K562 (cell line): ENCODE data around the gene TGFBR2. TPM values are rescaled to one million over a fixed set of nuclear protein-coding genes. Genes with fewer than 3 reads are reported as not detected.

Source experiments
- ATAC-seq: fragments of 200-7000 bp; cut with Tn5 transposase; 3 replicates; pipeline ENCODE4 v1.9.1; 2020; ENCODE audit warnings: moderate library complexity
- BruUV-seq: library from RNA; stranded (reverse); fragments of 400-500 nt; replicated peaks from 2 replicates; lab custom pipeline; 2021; lab: Mats Ljungman, UMichigan
- CTCF ChIA-PET: fragments of 300-600 bp; formaldehyde crosslinking; extraction: SDS; loops from one replicate; lab custom pipeline; 2021; ENCODE audit warnings: low intra/inter-chr PET ratio; lab: Yijun Ruan, JAX
- POLR2A ChIA-PET: fragments of 300-600, 350-650 bp; sonication (Branson Sonifier 250); formaldehyde crosslinking; extraction: SDS; loops from one replicate; lab custom pipeline; 2021; ENCODE audit warnings: antibody characterized with exemption, inconsistent platforms; lab: Yijun Ruan, JAX
- DNase-seq, 4 experiments: peaks; one replicate each; pipeline versions ENCODE4 v3.0.0 to v3.0.0-alpha.2; 2011 to 2018; ENCODE audit warnings: low spot score in 3 of 4, mixed read lengths in 3 of 4; ENCODE audit errors: extremely low read depth in 1 of 4
- FAIRE-seq: peaks from 2 replicates; lab custom pipeline; 2011; peaks lifted over from hg19 to GRCh38; lab: Jason Lieb, UNC
- H2AFZ ChIP-seq: 2 replicates; pipeline ENCODE4 v1.6.0; 2011; ENCODE audit warnings: low read depth, low read length, control low read depth, inconsistent platforms
- H3K27ac ChIP-seq: fragments of 200-600 bp; 3 replicates; pipeline ENCODE4 v1.8.0; 2011; ENCODE audit warnings: low read depth, mild to moderate bottlenecking, control low read depth, inconsistent platforms, low read length, moderate library complexity, mixed read lengths; ENCODE audit errors: extremely low read depth
- H3K27me3 ChIP-seq, 2 experiments: fragments of 300-600 bp in 1 of 2; 2 replicates in 1 of 2; 3 replicates in 1 of 2; pipeline versions ENCODE4 v1.6.0 to v1.8.0; 2011; ENCODE audit warnings: inconsistent platforms in 2 of 2, low read length in 2 of 2, mild to moderate bottlenecking in 1 of 2, mixed read lengths in 1 of 2, moderate library complexity in 1 of 2; ENCODE audit not compliant: control insufficient read depth in 2 of 2, insufficient read depth in 2 of 2
- H3K36me3 ChIP-seq: fragments of 300-600 bp; 3 replicates; pipeline ENCODE4 v1.8.0; 2011; ENCODE audit warnings: mild to moderate bottlenecking, low read length, inconsistent platforms; ENCODE audit not compliant: control insufficient read depth, insufficient read depth
- H3K4me1 ChIP-seq, 2 experiments: fragments of 200-600 bp in 1 of 2; replicated peaks in 1 of 2; 2 replicates in 1 of 2; 3 replicates in 1 of 2; pipeline versions ENCODE4 v1.5.1 to v1.8.0; 2011; ENCODE audit warnings: inconsistent platforms in 2 of 2, low read length in 2 of 2, mild to moderate bottlenecking in 1 of 2, mixed read lengths in 1 of 2, moderate library complexity in 1 of 2; ENCODE audit not compliant: control insufficient read depth in 2 of 2, insufficient read depth in 2 of 2
- H3K4me2 ChIP-seq: 2 replicates; pipeline ENCODE4 v1.6.1; 2011; ENCODE audit warnings: low read length, control low read depth, inconsistent platforms, mixed read lengths; ENCODE audit not compliant: insufficient read depth
- H3K4me3 ChIP-seq: fragments of 200-600 bp; sonication (generic), shearing (Covaris generic); 2 replicates; pipeline ENCODE4 v1.5.1; 2016; ENCODE audit warnings: control low read depth, inconsistent platforms
- H3K79me2 ChIP-seq: fragments of 200-600 bp; 3 replicates; pipeline ENCODE4 v1.8.0; 2011; ENCODE audit warnings: low read length, inconsistent platforms; ENCODE audit not compliant: control insufficient read depth, insufficient read depth
- H3K9ac ChIP-seq, 2 experiments: 2 replicates each; pipeline versions ENCODE4 v1.6.0 to v1.6.1; 2011; ENCODE audit warnings: low read depth in 2 of 2, low read length in 2 of 2, control low read depth in 1 of 2, inconsistent platforms in 1 of 2, mild to moderate bottlenecking in 1 of 2, mixed read lengths in 1 of 2; ENCODE audit not compliant: insufficient read depth in 1 of 2
- H3K9me1 ChIP-seq: one replicate; pipeline ENCODE4 v1.6.0; 2011; ENCODE audit warnings: inconsistent platforms, mild to moderate bottlenecking, low read length, moderate library complexity; ENCODE audit not compliant: control insufficient read depth, insufficient read depth
- H3K9me3 ChIP-seq: replicated peaks from 2 replicates; pipeline ENCODE4 v1.5.1; 2011; ENCODE audit warnings: low read depth, low read length, inconsistent platforms; ENCODE audit not compliant: control insufficient read depth, insufficient read depth
- H4K20me1 ChIP-seq: replicated peaks from 2 replicates; pipeline ENCODE4 v1.6.1; 2011; ENCODE audit warnings: low read length, inconsistent platforms, mixed read lengths; ENCODE audit not compliant: control insufficient read depth, insufficient read depth
- E4F1 ChIP-seq: fragments of 250-450 bp; sonication (Bioruptor Pico); IDR thresholded peaks from 2 replicates; pipeline ENCODE4 v1.5.0; 2021; ENCODE audit warnings: mild to moderate bottlenecking, borderline replicate concordance
- NCOA1 ChIP-seq: fragments of 450-650 bp; IDR thresholded peaks from 2 replicates; pipeline ENCODE4 v1.6.1; 2016; ENCODE audit warnings: low read depth
- POLR2A ChIP-seq: fragments of 450-650 bp; conservative IDR thresholded peaks from 2 replicates; pipeline ENCODE4 v1.6.1; 2016
- SNRNP70 ChIP-seq: fragments of 200-400 bp; formaldehyde crosslinking; optimal IDR thresholded peaks from 2 replicates; pipeline ENCODE3; 2017; ENCODE audit warnings: low read depth, low read length
- STAT5B ChIP-seq: fragments of 250-450 bp; sonication (Bioruptor Pico); IDR thresholded peaks from 2 replicates; pipeline ENCODE4 v1.8.0; 2021; ENCODE audit warnings: mild to moderate bottlenecking, inconsistent platforms
- ZBTB33 ChIP-seq: sonication (generic); formaldehyde crosslinking; IDR thresholded peaks from 2 replicates; pipeline ENCODE4 v1.8.1; 2023; ENCODE audit warnings: mild to moderate bottlenecking, missing genetic modification reagents
- ZNF184 ChIP-seq: sonication (generic); formaldehyde crosslinking; IDR thresholded peaks from 2 replicates; pipeline ENCODE4 v1.5.0; 2020; ENCODE audit warnings: missing genetic modification reagents
- ZNF764 ChIP-seq: fragments of 250-450 bp; sonication (Bioruptor Pico); IDR thresholded peaks from 2 replicates; pipeline ENCODE4 v1.4.0; 2020; ENCODE audit warnings: low read depth, mild to moderate bottlenecking, moderate library complexity
- WGBS: fragments of 100-300 bp; shearing (Covaris generic); methylation state at CpG from one replicate; pipeline ENCODE4 v1.1.6; 2016; ENCODE audit warnings: low coverage, mixed read lengths; ENCODE audit not compliant: insufficient coverage; ENCODE audit errors: missing lambda C conversion rate; 5-methylcytosine and 5-hydroxymethylcytosine counted together
- in situ Hi-C: fragments of 300-500 bp; cut with MboI; formaldehyde crosslinking; loops from 4 replicates; pipeline ENCODE4 v1.15.0; 2018; ENCODE audit warnings: inconsistent platforms, mixed read lengths
- intact Hi-C: fragments of 100-400 bp; cut with micrococcal nuclease; formaldehyde crosslinking; loops from 2 replicates; pipeline ENCODE4 v1.14.2; 2022
- polyA plus RNA-seq, 8 experiments: library from polyadenylated mRNA; depleted of rRNA in 4 of 8; stranded (reverse) in 5 of 8; unstranded in 3 of 8; fragments of >200 nt; fragmentation: Nextera tagmentation in 2 of 8; fragmentation: Illumina TruSeq in 1 of 8; extraction: Ambion mirVana in 2 of 8; extraction: Trizol in 1 of 8; gene quantifications; 2 replicates each; pipeline versions ENCODE4 v1.2.1 to v1.2.3, GENCODE V29; 2011 to 2014; ENCODE audit warnings: inconsistent platforms in 1 of 8, missing spikeins in 1 of 8
- total RNA-seq, 7 experiments: library from RNA; depleted of rRNA in 6 of 7; stranded (reverse); fragments of >200 nt in 6 of 7; fragmentation: Illumina TruSeq in 2 of 7; extraction: Trizol in 2 of 7; gene quantifications; 2 replicates each; pipeline versions ENCODE4 v1.2.1 to v1.2.3, GENCODE V29; 2011 to 2021; ENCODE audit warnings: low replicate concordance in 1 of 7
- TF ChIP-seq, protein P1 (sequence below): fragments of 150-350 bp; IDR thresholded peaks from 2 replicates; pipeline ENCODE4 v1.6.1; 2014; ENCODE audit warnings: low read depth, mild to moderate bottlenecking, low read length, borderline replicate concordance

TGFBR2 gene
- total and polyA plus RNA-seq, 9 of the 15 experiments (the other 6 are each of a cell fraction or from before 2014, with no cell fraction given): 0.11 to 0.84 (median 0.24) TPM

DNA sequence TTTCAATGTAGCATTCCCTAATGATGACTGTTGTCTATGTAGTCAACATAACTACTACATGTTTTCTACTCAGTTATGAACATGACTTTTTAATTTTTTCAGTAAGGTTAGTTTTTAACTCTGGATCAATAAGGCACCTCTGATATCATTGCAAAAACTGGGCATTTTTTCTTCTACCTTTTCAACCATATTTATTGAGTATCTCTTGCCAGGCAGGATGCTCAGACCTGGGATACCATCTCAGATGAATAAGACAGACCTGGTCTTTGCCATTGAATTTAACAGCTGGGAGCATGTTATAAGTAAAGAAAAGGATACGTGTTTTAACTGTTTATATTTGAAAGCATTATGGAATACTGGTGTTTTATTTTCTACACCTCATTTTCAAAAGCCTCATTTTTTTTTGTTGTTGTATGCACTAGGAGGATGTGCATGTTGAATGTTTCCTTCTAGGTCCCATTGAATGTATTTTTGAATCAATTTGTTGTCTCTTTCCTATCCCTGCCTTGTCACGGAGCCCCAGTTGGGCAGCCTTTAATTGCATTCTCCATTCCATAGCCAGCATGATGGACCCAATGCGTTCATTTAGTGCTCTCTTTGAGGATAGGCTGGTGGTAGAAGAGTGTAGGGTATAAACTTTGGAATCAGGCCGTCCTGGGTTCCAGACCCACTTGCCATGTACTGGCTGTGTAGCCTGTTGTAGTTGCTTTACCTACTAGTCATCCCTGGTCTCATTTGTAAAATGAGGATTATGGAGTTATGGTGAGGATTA is 3.7 kb downstream of the TGFBR2 start:
- H3K4me1 ChIP-seq: peaks cover 0 to 10% of the 10 kb centered on the region in 2 experiments; a peak in 1 of 5 replicates
- POLR2A ChIA-PET: no interaction called here
- ATAC-seq: no peak
- TF ChIP-seq STAT5B (CRISPR knock-in tag) (no peak), POLR2A (no peak), ZBTB33 (no peak), NCOA1 (no peak), ZNF184 (no peak), E4F1 (CRISPR knock-in tag) (no peak), SNRNP70 (no peak), ZNF764 (CRISPR knock-in tag) (no peak)
- TF ChIP-seq, protein P1, sequence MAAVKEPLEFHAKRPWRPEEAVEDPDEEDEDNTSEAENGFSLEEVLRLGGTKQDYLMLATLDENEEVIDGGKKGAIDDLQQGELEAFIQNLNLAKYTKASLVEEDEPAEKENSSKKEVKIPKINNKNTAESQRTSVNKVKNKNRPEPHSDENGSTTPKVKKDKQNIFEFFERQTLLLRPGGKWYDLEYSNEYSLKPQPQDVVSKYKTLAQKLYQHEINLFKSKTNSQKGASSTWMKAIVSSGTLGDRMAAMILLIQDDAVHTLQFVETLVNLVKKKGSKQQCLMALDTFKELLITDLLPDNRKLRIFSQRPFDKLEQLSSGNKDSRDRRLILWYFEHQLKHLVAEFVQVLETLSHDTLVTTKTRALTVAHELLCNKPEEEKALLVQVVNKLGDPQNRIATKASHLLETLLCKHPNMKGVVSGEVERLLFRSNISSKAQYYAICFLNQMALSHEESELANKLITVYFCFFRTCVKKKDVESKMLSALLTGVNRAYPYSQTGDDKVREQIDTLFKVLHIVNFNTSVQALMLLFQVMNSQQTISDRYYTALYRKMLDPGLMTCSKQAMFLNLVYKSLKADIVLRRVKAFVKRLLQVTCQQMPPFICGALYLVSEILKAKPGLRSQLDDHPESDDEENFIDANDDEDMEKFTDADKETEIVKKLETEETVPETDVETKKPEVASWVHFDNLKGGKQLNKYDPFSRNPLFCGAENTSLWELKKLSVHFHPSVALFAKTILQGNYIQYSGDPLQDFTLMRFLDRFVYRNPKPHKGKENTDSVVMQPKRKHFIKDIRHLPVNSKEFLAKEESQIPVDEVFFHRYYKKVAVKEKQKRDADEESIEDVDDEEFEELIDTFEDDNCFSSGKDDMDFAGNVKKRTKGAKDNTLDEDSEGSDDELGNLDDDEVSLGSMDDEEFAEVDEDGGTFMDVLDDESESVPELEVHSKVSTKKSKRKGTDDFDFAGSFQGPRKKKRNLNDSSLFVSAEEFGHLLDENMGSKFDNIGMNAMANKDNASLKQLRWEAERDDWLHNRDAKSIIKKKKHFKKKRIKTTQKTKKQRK: no peak

More for the DNA sequence above, 3.7 kb downstream of the TGFBR2 start:
- Histone ChIP-seq H4K20me1 (no peaks in the 10 kb centered on the region), H3K79me2 (no peaks in the 10 kb centered on the region), H3K4me2 (no peak overlapping the region), H3K27ac (no peak overlapping the region), H3K4me3 (no peak overlapping the region), H2AFZ (no peak overlapping the region), H3K36me3 (no peaks in the 10 kb centered on the region), H3K9me3 (no peaks in the 10 kb centered on the region; the same call in 1 of the 2 replicates), H3K9me1 (no peaks in the 10 kb centered on the region), H3K27me3 (no peaks in the 10 kb centered on the region; a peak in 1 of 5 replicates), H3K9ac (no peak overlapping the region)
- FAIRE-seq: no peak
- BruUV-seq: no TSS peak
- no peak for DNase-seq
- CTCF ChIA-PET: no interaction called here
- 3% methylated on average over 4 of the region's 4 CpGs for WGBS
- in situ Hi-C loops (no loop called here), intact Hi-C loops (no loop called here)
